MV-4-11 (cell line): ENCODE results near the gene ORC2.
A peak's percentile ranks its signal among the peaks of the same experiment; 100 is the strongest.
"Not testable (repeated sequence)": the region's sequence is repeated elsewhere in the genome, so short reads cannot be mapped to it uniquely, and the experiment has no call there.

Experiments
- DNase-seq: peaks from one replicate; lab custom pipeline; 2025; lab: John Stamatoyannopoulos, UW

The ORC2 gene

GRCh38 chr2:200963124-200963917 lies at the start of gene ORC2:
ORC2 (minus strand) TSS chr2:200963660; CDS start chr2:200958123, 5,537 bp downstream.
- DNase-seq = peak; percentile 88

DNA sequence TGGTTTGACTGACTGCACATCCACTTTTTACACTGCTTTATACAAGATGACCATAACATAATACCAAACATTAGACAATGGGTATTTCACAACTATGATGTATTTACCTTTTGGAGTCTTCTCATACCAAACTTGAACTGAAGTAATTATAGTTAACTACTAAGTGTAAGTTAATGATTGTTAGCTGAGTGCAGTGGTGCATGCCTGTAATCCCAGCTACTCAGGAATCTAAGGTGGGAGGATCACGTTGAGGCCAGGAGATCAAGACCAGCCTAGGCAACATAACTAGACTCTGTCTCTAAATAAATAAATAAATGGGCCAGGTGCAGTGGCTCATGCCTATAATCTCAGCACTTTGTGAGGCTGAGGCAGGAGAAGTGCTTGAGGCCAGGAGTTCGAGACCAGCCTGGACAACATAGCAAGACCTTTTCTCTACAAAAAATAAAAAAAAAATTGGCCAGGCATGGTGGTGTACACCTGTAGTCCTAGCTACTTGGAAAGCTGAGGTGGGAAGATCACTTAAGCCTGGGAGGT lies 44.9 kb upstream of the ORC2 start:
- no peak for DNase-seq

- no peak for DNase-seq
Measured at GRCh38 chr2:201007584-201007998, 44.1 kb upstream of the ORC2 start.

- no peak for DNase-seq
Measured at GRCh38 chr2:201006704-201007103, 43.2 kb upstream of the ORC2 start.

DNA sequence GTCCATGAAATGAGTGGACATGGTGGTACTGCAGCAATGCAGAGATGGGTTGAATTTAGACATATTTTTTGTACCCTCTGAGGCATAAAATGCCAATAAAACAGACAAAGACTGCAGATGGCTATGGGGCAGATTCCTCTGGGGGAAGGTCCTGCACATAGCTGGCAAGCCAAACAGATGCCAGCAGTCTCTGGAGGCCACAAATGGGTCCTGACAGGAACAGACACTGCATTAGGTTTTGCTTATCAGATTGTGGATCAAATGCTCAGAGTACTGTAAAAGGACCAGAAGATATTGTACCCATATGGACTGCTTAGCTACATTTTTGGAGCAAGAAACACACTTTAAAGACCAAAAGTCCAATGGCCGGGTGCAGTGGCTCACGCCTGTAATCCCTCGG lies 40.9 kb upstream of the ORC2 start:
- DNase-seq = no peak

DNA sequence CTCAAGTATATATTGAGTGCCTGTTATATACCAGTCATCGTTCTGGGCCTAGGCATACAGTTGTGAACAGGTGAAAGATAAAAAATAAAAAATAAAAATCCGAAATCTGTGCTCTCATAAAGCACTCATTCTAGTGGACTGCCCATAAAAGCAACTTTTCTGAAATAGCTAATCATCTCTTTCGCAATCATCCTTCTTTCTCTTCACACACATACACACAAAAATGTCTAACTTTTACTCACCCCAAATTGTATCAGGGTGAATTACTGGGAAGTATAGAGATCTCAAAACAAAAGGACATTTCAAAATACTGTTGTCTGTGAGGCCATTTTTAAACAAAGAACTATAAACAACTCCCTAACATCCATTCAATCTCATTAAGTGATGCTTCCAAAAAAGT lies 29.6 kb upstream of the ORC2 start:
- DNase-seq = no peak

- DNase-seq = no peak
Measured at GRCh38 chr2:200987137-200987536, 23.7 kb upstream of the ORC2 start.

DNA sequence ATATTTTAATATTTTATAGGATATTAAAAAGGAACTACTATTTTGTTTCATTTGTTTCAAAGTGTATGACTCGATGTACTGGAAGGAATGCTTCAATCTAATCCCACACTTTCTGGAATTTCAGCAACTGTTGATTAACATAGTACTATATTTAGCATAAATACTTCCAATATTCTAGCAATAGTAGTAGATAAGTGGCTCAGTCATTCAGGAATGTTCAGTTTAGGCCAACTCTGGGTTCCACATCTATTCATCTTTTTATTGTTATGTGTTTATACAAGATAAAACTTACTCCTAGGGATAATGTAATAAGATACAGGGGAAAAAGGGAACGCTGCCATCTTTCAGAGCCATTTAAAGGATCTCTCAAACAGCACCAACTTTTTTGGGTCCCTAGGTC lies 22.3 kb upstream of the ORC2 start:
- no peak for DNase-seq

GRCh38 chr2:200976710-200977109 lies 13.2 kb upstream of the ORC2 start:
- no peak for DNase-seq

DNA sequence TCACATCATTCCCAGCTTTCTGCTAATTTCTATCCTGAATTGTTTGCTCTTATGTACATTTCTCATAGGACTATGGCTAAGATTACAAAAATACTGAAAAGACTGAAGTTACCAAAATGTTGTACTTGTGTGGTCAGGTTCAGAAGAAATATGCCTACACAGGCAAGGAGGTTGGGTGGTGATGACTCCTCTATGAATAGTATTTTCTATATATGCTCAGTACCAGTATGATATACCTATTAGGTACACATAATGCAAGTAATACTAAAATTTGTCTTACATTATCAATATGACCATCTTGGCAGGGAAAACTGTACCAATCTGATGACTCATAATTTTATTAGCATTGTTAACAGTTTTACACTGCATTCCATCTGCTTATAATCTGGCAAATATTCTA lies 12.2 kb upstream of the ORC2 start:
- DNase-seq = no peak

- DNase-seq = not testable (repeated sequence)
Measured at GRCh38 chr2:200970057-200970456, 6.6 kb upstream of the ORC2 start.

- no peak for DNase-seq
Measured at GRCh38 chr2:200968735-200969134, 5.3 kb upstream of the ORC2 start.

DNA sequence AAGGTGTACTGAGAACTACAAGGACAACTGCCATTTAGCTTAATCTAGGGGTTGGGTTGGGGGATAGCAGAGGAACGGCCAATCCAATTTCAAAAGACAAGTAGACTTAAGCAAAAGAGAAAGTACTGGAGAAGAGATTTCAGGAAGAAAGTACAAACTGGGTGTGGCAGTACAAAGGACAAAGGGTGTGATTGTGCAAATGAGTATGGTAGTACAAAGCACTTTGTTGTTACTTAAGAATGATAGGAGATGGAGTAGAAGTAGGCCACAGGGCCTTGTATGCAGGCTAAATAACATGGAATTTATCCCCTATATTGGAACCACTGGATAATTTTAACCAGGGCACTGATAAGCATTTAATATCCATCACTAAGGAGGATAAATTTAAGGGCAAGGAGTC lies 4.7 kb upstream of the ORC2 start:
- DNase-seq = no peak

GRCh38 chr2:200966770-200967169 lies 3.3 kb upstream of the ORC2 start:
- peak; percentile 31 for DNase-seq

- no peak for DNase-seq
Measured at GRCh38 chr2:200964498-200964897, 1.0 kb upstream of the ORC2 start.

DNA sequence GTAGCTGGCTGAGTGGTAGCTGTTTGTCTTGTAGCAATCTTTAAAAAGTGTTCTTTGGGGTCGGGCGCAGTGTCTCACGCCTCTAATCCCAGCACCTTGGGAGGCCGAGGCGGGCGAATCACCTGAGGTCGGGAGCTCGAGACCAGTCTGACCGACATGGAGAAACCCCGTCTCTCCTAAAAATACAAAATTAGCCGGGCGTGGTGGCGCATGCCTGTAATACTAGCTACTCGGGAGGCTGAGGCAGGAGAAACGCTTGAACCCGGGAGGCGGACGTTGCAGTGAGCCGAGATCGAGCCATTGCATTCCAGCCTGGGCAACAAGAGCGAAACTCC lies 425 bp upstream of the ORC2 start:
- DNase-seq = not testable (repeated sequence)

GRCh38 chr2:200962811-200963123 lies 693 bp downstream of the ORC2 start:
- no peak for DNase-seq

- DNase-seq = no peak
Measured at GRCh38 chr2:200961674-200962073, 1.8 kb downstream of the ORC2 start.

- no peak for DNase-seq
Measured at GRCh38 chr2:200950378-200950777, 13.1 kb downstream of the ORC2 start.

DNA sequence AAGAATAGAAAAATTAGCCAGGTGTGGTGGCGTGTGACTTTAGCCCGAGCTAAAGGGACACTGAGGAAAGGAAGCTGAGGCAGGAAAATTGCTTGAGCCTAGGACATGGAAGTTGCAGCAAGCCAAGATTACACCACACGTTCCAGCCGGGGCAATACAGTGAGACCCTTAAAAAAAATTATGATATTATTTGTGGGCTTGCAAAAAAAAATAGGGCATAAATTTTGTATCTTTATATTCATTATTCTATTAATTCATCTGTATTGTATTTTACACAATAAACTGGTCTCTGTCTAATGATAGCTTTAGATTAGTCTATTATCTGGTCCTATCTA lies 18.1 kb downstream of the ORC2 start:
- no peak for DNase-seq

DNA sequence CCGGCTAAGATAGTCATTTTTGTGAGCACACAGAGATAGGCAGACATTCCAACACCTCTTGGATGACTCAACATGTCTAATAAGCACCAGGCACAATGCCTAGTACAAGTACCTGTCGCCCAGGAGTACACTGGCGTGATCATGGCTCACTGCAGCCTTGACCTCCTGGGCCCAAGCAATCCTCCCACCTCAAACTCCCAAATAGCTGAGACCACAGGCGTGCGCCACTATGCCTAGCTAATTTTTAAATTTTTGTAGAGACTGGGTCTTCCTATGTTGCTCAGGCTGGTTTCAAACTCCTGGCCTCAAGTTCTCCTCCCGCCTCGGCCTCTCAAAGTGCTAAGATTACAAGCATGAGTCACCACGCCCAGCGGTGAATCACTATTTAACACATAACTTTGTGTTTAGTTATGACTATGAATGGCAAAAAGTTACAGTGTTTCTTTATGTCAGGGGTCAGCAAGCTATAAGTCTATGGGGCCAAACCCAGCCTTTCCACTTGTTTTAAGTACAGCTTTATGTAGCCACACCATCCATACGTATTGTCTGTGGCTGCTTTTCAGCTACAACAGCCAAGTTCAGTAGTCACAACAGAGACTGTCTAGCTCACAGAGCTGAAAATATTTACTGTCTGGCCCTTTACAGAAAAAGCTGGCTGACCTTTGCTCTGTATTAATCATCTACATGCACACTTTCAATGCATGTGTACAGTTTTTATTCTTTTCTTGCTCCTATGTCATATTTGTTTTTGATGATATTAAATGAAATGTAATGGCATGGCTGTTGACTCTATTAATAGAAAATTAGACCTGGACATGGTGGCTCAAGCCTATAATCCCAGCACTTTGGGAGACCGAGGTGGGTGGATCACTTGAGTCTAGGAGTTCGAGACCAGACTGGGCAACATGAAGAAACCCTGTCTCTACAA lies 18.7 kb downstream of the ORC2 start:
- peak; percentile 58 for DNase-seq

DNA sequence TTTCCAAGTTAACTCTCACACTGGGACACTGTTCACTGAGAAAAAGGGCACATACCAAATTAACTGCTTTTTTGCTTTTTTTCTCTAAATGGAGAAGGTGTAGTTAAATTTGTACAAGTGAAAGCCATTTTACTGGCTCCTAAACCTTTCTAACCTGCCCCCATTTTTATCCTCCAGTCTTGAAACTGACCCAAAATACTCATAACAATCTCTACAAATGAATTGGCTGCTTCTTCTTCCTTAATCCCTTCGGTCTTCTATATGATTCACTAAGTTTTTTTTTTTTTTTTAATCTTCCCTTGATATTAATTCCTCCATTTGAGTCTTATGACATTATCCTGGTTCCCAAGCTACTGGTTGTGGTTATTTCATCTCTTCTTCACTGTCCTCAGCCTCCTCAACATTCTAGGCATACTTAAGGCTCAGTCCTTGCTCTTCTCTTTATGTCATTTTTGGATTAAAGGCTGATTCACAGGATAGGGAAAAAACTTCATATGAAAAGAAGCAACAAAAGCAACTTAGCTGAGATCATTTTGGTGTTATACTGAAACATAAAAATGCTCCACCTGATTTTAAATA lies 19.8 kb downstream of the ORC2 start:
- no peak for DNase-seq

GRCh38 chr2:200939832-200940231 lies 23.6 kb downstream of the ORC2 start:
- no peak for DNase-seq
